Liver (tissue), 3 donors: Measurements from ENCODE around the gene HVCN1.

Experiments
- CTCF ChIP-seq: fragments of 150-350 bp; IDR thresholded peaks from 2 replicates; pipeline ENCODE4 v1.5.1; 2017; ENCODE audit warnings: improper control_type of control experiment, low read depth, low read length; ENCODE audit not compliant: missing input control
- FOXA1 ChIP-seq: IDR thresholded peaks from 2 replicates; pipeline ENCODE4 v1.6.1; 2016; ENCODE audit warnings: antibody characterized with exemption
- GABPA ChIP-seq, 2 donors: IDR thresholded peaks in 1 of 2; conservative IDR thresholded peaks in 1 of 2; 2 replicates each; pipeline ENCODE4 v1.6.1; 2016; ENCODE audit warnings: antibody characterized with exemption in 2 of 2, mild to moderate bottlenecking in 1 of 2, moderate library complexity in 1 of 2
- MAX ChIP-seq: IDR thresholded peaks from 2 replicates; pipeline ENCODE4 v1.6.1; 2016; ENCODE audit warnings: antibody characterized with exemption
- RAD21 ChIP-seq, 2 donors: IDR thresholded peaks; 2 replicates each; pipeline ENCODE4 v1.6.1; 2016; ENCODE audit warnings: antibody characterized with exemption in 2 of 2, mild to moderate bottlenecking in 2 of 2
- REST ChIP-seq: IDR thresholded peaks from 2 replicates; pipeline ENCODE4 v1.6.1; 2016; ENCODE audit warnings: antibody characterized with exemption, mild to moderate bottlenecking
- TAF1 ChIP-seq: conservative IDR thresholded peaks from 2 replicates; pipeline ENCODE4 v1.6.1; 2016; ENCODE audit warnings: antibody characterized with exemption, mild to moderate bottlenecking
- donor health status: healthy.
- donor health status: healthy.

- TF ChIP-seq TAF1 (no peak), CTCF (no peak), RAD21 (IDR thresholded peaks at IDR 0.05) (no peak), MAX (no peak), REST (no peak), GABPA (IDR thresholded peaks at IDR 0.05 in 1 of 2, conservative IDR thresholded peaks at IDR 0.05 in 1 of 2) (no peak), FOXA1 (no peak)
Observed at GRCh38 chr12:110728628-110729027, 39.7 kb upstream of the HVCN1 start.
